ENCODE data around the gene KEAP1.

DNA sequence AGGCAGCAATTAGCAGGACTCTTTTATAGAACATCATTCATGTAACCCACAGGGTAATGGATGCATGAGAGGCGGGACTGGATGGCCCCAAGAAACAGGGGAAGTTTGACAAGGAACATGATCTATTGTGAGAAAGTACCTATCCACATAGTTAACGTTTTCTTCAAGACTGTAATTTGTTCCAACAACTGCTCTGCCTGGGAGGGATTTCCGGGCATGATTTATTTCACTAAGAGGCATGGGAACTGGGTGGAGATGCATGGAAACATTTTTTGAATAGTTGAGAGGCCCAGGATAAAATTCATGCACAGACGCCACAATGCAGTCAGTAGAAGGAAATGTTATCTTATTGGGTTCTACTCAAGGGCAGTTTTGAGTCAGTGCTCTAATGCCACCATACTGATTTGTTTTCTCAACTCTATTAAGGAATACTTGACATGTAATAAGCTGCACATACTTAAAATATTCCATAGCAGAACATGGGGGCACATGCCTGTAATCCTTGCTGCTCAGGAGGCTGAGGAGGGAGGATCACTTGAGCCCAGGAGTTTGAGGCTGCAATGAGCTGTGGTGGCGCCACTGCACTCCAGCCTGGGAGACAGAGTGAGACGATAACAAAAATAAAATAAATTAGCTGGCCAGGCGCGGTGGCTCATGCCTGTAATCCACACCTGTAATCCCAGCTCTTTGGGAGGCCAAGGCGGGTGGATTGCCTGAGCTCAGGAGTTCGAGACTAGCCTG is 30.7 kb upstream of the KEAP1 start:
- TF ChIP-seq EZH2phosphoT487 (IDR thresholded peaks at IDR 0.05; ENCODE audit: borderline replicate concordance, low read length) = no peak
- TF ChIP-seq, protein P1, sequence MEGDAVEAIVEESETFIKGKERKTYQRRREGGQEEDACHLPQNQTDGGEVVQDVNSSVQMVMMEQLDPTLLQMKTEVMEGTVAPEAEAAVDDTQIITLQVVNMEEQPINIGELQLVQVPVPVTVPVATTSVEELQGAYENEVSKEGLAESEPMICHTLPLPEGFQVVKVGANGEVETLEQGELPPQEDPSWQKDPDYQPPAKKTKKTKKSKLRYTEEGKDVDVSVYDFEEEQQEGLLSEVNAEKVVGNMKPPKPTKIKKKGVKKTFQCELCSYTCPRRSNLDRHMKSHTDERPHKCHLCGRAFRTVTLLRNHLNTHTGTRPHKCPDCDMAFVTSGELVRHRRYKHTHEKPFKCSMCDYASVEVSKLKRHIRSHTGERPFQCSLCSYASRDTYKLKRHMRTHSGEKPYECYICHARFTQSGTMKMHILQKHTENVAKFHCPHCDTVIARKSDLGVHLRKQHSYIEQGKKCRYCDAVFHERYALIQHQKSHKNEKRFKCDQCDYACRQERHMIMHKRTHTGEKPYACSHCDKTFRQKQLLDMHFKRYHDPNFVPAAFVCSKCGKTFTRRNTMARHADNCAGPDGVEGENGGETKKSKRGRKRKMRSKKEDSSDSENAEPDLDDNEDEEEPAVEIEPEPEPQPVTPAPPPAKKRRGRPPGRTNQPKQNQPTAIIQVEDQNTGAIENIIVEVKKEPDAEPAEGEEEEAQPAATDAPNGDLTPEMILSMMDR (IDR thresholded peaks at IDR 0.05; ENCODE audit: low read depth, low read length, poor library complexity, severe bottlenecking) = no peak
